GM15510 (cell line): ENCODE results near the gene HDAC2.

Experiments
- POLR2A ChIP-seq: IDR thresholded peaks from 3 replicates; pipeline ENCODE4 v1.6.1; 2011; ENCODE audit warnings: borderline replicate concordance; ENCODE audit not compliant: insufficient read length; ENCODE audit errors: extremely low read depth

Gene HDAC2

DNA sequence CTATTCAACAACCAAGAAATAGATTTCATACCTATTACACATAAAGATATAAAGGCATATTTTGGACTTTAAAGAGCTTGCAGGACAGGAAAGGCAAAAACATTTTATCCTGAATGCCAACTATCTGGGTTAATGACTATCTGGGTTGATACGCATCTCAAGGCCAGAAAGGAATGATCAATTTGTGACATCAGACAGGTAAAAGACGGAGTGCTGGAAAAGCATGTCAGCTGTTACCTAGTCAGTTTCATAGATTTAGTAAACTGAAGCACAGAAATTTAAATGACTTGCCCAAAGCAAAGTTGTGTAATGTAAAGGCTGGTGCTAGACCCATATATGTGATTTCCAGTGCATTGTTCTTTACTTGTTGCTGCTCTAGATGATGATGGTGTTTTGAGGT is 36.8 kb downstream of the HDAC2 start:
- no peak for TF ChIP-seq POLR2A

DNA sequence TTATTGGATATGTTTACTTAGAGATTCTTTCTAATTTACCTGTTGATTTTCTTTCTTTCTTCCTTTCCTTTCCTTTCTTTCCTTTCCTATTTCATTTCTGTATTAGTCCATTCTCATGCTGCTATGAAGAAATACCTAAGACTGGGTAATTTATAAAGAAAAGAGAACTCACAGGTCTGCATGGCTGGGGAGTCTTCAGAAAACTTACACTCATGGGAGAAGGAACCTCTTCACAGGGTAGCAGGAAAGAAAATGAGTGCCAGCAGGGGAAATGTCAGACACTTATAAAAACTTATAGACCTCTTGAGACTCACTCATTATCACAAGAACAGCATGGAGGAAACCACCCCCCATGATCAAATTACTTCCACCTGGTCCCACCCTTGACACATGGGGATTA is 40.8 kb downstream of the HDAC2 start:
- TF ChIP-seq POLR2A, result no peak

DNA sequence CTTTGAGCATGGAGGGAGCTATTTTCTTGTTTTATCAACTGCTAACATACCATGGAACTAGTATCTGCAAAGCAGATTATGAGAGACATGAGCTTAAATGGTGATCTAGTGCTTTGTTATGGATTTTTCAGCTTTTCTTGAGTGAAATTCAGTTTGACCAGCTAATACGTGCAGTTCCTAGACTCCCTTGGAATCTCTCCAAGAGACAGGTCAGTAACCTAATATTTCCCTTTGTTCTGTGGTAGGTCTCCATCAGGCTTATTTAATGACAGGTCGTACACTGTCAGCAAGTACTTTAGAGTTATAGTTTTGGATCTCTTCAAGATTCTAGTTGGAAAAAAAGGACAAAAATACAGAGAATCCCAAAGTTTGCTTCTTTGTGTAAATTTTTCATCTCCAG is 43.9 kb downstream of the HDAC2 start:
- TF ChIP-seq POLR2A, result no peak

DNA sequence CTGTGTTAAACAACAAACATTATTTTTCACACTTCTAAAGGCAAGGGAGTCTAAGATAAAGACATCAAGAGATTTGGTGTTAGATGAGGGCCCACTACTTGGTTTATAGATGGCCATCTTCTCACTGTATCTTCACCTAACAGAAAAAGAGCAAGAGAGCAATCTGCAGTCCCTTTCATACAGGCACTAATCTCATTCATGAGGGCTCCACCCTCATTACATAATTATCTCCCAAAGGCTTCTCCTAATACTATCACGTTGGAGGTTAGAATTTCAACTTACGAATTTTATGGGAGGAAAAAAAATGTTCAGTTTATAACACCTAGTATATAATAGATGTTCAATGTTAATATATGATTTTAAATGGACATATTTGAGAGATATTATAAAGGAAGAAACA is 45.6 kb downstream of the HDAC2 start:
- TF ChIP-seq POLR2A, result no peak

DNA sequence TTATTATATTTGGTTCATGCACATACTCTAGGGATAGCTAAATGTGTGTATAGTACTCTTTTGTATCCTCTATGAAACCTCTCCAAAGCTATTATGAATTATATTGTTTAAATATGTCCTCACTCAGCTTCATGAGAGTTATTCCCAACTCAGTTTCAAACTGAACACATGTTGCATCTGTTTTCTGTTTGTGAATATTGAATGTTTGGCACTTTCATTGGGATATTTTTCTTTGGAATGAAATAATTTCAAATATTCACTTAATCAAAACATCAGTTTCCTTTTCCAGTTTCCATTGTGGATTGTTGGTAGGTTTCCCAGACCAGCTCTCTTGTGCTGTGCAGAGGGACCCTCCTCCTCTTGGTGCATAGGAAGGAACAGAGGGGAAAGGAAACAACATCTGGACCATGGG is 46.6 kb downstream of the HDAC2 start:
- no peak for TF ChIP-seq POLR2A

DNA sequence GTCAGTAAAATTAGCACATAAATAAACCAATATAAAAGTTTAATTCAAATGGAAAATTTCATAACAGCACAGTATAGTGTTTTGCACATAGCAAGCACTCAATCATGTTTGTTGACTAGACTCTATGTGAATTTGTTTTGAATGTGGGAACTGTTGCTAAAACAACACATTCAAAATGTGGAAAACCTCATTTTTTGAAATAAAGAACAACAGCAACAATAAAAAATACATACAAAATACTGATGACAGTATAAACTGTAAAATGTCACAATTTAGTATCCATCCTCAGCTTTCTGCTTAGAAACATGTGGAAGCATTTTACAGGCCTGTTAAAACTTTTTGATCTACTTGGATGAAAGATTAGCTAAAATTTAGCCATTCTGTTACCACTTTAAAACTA is 47.4 kb downstream of the HDAC2 start:
- TF ChIP-seq POLR2A, result no peak

DNA sequence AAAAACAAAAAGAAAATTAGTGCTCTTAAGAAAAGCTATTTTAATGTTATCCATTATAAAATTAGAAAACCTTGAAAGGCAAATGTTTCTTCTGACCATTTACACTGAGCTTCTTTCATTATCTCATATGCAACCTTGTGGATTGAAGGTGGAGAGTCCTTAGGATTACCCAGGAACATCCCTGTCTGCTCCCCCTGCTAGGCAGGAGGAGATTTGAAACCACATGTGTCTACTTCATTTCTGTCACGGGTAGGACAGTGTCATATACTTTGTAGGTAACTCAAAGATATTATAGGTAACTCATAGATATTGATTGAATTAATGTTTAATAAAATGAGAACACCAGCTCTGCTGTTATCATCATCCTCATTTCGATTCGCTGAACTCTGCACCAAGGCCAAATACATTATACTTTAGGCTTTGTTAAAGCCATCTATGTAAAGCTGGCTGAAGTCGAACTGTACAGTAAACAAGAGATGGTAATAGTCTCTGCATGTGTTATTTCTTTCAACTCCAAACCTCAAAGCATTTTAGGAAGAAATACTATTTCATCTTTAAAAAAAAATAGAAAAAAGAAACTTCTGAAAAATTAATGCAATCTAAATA is 49.5 kb downstream of the HDAC2 start:
- no peak for TF ChIP-seq POLR2A

DNA sequence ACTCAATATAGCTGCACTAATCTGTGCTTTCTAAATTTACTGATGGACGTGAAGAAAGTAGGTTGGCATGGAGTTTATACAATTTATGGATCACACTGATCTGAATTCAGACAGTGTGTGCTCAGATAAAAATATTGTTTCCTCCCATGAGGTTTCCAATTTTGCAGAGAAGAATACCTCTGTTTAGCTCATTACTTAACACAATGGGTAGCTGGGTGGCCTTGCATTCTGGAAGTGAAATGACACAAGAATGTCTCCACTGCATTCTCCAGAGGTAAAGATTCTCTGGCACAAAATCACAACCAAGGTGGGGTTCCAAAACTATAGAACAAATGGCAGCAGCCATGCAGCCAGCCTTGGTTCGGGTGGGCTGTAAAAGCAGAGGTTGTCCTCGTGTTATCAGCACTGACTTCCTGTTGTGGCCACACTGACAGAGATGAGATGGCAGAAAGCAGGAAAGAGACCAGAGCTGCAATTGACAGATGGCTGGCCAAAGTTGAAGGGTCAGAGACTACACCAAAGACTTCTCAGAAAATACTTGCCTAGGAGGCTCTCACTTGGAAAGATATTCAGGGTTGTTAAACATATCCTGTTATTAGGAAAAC is 50.2 kb downstream of the HDAC2 start:
- TF ChIP-seq POLR2A, result no peak

DNA sequence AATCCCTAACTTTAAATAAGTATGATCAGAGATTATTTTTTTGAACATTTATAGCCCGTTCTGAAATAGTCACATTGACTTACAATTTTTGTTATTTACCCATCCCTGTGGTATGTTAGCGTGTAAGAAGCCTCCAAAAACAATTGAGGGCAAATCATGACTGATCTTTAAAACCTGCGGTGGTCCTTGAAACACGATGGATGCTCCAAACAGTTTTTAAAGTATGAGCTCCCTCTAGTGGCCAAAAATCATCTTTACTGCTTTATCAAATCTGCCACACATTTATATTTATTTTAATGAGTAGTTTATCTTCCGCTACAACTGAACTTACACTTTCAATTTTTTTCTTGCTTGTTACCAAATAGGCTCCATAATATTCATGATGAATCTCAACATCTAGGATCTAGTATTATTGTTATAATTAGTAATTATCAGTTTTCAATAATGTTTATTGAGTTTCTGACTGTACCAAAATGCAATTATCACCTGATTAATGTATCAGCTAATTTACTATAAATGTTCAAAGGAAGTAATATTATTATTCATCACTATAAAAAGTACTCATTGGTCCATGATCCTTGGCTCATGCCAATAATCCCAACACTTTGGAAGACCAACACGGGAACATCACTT is 61.6 kb downstream of the HDAC2 start:
- TF ChIP-seq POLR2A, result no peak

DNA sequence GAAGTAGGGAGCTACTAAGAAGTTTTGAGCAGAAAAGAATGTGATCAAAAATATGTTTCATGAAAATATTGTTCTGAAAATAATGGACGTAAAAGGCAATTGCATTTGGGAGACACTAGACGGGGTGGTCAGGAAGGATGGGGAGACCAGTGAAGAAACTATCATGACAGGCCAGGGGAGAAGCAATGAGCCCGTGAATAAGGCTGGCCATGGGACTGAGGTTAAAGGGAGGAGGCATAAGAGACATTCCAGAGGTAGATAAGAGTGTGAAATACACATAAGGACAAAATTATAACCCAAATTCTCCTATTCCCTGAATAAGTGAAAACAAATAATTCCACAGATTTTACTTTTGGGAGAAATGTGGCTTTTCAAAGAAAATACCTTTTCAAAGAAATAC is 62.1 kb downstream of the HDAC2 start:
- TF ChIP-seq POLR2A, result no peak

DNA sequence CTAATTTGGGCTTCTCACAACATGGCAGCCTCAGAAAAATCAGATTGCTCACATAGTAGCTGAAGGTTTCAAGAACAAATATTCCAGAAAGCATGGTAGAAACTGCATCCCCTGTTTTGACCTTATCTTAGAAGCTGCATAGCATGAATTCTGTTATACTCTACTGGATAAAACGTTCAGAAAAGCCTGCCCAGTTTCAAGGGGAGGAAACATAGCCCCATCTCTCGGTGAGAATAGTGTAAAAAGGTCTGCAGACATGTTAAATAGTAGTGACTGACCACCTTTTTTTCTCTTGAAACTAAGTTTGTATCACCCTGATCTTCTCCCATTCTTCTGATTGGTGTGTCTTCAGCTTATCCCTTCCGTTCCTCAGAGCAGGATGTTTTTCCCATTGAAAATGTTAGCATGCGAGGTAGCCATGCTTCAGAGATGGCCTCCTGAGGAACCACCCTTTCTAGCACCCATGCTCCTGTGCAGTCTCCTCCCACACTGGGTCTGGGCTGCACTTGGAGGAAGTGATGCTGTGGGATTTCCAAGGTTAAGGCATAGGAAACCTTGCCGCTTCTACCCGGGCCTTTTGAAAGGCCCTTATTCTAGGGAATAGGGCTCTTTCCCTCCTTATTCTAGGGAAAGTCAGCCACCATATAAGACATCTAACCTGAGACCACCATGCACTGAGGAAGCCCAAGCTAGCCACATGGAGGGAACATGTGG is 63.7 kb downstream of the HDAC2 start:
- no peak for TF ChIP-seq POLR2A

DNA sequence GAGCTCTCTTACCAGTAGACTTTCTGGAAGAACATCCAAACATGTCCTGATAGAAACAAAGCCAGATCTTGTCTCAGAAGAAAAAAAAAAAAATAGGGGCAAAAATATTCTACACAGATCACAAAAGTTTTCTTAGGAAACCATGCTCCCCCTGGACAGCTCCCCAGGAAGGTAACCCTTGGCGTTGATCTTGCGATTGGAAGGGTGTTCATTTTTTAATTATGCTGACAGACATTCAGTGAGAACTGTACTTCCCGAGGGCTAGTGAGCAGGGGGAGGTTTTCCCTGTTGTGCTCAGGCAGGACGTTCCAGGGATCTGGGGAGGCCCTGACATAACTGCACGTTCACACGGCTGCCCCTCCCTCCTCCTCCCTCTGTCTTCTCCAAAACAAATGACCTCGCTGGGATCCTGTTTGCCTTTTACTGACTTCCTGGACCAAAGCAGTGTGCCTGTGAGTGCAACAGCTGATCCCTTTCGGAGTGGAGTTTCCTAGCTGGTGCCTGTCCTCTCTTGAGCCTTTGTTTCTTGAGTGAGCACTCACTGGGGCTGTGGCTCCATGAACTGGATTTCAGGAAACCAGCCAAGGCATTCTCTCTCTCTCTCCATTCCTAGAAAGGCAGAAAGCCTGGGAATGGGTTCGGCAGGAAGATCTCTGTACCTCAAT is 67.2 kb downstream of the HDAC2 start:
- TF ChIP-seq POLR2A, result no peak

DNA sequence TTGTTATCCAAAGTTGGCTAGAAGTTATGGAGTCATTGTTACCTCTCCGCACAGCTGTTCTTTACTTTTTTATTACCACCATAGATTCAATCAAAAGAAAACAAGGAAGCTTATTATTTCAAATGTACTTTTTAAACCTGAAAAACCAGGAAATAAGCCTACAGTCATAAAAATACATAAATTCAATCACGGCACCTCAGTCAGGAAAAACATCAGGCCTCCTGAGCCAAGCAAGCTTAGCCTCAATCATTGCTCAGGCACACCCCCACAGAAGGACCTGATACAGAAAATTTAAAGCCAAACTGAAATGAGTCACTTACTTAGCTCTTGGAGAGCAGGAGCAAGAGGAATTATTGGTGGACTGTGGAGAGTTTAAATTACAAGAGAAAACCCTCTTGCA is 69.5 kb downstream of the HDAC2 start:
- no peak for TF ChIP-seq POLR2A

DNA sequence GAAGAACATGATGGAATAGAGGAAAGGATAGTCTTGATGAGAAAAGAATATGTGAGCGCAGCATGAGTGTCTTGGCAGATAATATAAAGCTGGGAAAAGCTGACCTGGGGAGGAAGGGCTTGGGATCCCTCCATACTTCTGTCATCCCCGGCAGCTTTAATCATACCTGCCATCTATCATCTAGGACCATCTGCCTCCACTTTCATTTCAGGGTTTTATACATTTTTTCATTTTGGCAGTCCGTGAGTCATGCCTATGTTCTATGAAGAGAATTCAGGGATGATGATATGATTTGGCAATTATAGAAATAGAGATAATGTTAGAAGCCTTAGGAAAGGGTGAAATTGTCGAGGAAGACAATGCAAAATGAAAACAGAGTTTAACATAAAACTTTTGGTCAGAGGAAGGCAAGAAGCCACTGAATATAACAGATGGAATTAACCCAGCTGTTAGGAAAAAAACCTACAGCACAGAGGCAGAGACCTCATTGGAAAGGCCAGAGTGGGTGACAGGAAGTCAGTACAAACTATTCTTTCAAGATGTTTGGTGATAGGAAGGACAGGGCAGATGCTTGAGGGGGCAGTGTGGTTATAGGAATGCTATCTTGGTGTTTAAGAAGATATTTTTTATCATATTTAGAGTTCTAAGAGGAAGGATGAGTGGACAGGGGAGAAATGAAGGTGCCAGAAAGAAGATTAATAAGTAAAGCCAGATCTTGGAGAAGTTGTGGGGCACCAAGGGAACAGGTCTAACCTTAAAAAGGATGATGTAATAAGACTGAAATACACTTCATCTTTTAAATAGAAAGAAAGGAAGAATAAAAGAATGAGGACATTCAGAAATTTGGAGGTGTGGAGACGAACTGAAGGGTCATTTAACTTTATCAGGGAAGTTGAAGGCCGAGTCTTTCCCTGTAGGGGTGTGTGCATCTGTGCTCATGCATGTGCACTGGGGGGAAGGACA is 76.0 kb downstream of the HDAC2 start:
- TF ChIP-seq POLR2A, result no peak

DNA sequence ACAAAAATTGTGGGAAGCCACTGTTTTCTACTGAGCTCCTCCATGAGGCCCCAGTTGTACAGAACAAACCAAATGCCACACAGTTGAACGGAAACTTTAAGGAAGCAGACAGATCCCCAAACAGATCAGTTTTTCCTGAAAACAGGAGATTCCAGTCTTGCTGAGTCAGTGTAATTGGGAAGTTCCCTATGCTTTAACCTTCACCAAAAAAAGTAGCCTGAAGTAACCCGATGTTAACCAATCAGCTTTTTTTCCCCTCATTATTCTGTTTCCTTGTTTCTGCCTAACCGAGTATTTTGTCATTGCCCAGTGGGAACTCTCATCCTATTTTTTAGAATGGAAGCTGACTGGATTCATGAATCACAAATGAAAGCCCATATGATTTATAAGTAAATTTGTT is 77.1 kb downstream of the HDAC2 start:
- no peak for TF ChIP-seq POLR2A

DNA sequence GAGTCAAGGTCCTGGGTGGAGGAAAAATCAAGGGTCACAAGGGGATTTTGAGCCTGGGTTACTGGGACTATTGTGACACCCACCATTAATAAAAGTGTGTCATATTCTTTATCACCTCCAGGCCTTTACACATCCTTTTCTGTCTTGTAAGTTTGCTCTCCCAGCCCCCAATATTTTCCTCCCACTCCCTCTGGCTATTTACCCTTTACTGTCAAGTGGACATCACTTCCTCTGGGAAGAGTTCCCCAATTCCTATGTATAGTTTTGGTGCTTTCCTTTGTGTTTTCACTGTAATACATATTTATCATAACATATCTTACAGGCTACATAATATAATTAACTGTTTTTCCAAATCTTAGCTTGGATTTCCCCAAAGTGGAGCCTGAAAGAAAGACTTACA is 77.5 kb downstream of the HDAC2 start:
- TF ChIP-seq POLR2A, result no peak
